K562 treated with DMSO at 1 percent for 24 hours (cell line): Measurements from ENCODE around the gene CAMK4. TPM values are rescaled to one million over a fixed set of nuclear protein-coding genes. Genes with fewer than 3 reads are reported as not detected.

Experiments used
- total RNA-seq: library from RNA; unstranded; fragments of 300-600 nt; gene quantifications from 2 replicates; pipeline ENCODE4 v1.2.3, GENCODE V29; 2022; ENCODE audit warnings: low read depth; ENCODE audit not compliant: insufficient read depth

CAMK4 gene
- total RNA-seq = 0.02 TPM in 1 of 2 replicates, not detected in the other

GRCh38 chr5:111223787-111224560, at the start of gene CAMK4:
Gene CAMK4 (plus strand): TSS chr5:111224384. CDS start chr5:111224484, 100 bp downstream.

DNA sequence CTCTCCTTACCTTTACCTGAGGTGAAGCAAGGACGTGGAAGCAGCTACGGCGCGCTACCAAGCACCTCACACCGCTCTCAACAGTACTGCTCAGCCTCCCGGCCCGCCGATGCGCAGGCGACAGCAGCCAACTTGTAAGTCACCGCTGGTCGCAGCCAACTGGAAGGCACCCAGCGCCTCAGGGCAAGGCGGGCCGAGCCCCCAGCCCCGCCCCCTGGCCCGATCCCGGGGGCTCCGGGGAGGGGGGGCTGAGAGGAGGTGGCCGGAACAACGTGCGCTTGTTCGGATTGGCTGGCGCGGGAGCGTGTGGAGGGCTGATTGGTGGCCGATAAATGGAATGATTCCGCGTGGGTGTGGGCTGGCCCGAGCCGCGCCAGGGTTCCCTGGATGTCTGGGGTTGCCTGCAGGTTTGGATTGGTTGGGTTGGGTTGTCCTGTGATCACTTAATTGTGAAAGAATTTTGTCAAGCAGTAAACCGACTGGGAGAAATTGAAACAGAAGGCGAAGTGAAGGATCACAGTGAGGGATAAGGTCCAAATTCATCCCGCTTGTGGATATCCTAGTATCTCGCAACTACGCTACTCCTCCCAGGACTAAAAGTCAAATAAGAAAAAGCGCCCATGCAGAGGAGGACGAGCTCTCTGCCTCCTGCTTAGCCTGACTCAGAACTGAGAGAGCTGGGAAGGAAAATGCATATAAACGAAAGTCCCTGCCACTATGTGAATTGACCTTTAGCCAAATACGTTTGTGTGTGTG, 288.4 kb downstream of the CAMK4 start, which contains the start of gene STARD4:
Gene STARD4, minus strand, starts transcription at position 161 of the 756 bp plus-strand sequence. CDS start 5,102 bp downstream, outside the sequence.

Other genes starting within 250 kb of the CAMK4 start
- 1.3 and 1.9 TPM in 2 replicates for gene TSLP, start 152.7 kb upstream of the CAMK4 start, total RNA-seq
- 6.7 and 7.8 TPM in 2 replicates for gene WDR36, start 132.0 kb upstream of the CAMK4 start, total RNA-seq